Esophagus mucosa (tissue), 1 donor: ENCODE data around the gene RNF223. TPM values are rescaled to one million over a fixed set of nuclear protein-coding genes. Genes with fewer than 3 reads are reported as not detected.

ENCODE experiments used
- ATAC-seq: fragments of 200-7000 bp; cut with Tn5 transposase; one replicate; pipeline ENCODE4 v1.9.1; 2020
- total RNA-seq: library from RNA; stranded (reverse); gene quantifications from one replicate; pipeline ENCODE4 v1.2.4, GENCODE V29; 2023
- donor health status: DM: yes; HTN: yes; CAD: no.

Gene RNF223
- total RNA-seq, 1 donor from 2014 or later: 22.3 TPM

DNA sequence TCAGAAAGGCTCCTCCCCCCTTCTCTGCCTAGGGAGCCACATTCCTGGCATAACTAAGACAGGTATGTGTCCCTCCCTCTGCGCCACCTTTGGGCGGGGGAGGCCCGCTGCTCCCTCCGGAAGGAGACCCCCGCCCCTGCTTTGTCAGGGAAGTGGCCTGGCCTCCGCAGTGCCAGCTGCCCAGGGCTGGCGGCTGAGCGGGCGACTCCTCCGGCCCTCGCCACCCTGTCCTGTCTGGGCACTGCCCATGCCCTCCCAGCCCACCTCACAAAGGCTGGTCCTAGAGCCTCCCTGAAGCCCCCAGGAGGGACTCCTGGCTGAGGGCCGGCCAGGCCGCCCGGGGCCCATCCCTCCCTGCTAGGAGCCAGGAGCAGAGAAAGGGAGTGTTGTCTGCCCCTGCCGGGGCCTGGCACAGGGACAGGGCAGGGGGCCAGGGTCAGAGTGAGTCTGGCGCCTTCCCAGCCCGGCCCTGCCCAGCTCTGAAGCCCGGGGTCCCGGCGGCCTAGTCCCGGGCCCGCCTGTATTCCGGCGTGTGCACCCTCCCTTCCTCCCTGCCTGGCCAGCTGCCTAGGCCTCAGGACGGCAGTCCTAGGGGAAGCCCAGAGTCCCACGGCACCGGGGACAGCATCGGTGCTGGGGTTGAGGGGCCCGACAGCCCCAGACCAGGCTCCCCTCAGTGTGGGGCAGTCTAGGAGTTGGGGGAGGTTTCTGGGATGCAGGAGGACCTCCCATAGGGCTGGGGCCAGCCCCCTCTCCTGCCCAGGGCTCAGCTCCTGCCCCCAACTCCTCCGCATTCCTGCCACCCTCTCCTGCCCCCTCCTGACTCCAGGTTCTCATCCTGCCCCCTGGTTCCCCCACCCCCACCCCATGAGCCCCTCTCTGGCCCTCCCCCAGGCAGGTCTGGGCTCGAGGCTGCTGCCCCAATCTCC lies 49.1 kb downstream of the RNF223 start:
- ATAC-seq: peak; percentile 60

DNA sequence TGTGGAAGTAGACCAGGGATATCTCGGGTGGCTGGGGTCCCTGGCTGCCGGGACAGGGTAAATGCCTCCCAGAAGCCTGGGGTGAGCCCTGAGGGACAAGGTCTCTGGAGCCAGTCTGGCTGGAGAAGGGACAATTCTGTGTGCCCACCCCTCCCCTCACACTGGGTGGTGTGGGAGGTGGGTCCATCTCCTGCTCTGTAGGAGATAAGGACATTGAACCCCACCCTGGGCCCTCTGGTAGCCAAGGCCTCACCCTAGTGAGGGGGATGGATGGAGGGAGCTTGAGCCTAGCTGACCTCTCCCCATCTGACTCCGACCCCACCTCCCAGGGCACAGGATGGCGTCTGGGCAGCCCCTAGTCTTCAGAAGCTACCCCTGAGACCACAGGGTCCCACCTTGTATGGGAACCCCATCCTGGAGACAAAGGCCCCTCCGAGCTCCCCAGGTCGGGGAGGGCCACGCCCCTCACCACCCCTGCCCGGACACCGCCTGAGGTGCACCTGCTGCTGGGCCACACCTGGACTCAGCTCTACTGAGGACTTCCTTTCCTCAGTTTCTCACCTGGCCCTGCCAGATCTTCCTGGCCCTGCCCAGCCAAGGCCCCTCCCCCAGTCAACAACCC lies 49.8 kb downstream of the RNF223 start:
- ATAC-seq: no peak

DNA sequence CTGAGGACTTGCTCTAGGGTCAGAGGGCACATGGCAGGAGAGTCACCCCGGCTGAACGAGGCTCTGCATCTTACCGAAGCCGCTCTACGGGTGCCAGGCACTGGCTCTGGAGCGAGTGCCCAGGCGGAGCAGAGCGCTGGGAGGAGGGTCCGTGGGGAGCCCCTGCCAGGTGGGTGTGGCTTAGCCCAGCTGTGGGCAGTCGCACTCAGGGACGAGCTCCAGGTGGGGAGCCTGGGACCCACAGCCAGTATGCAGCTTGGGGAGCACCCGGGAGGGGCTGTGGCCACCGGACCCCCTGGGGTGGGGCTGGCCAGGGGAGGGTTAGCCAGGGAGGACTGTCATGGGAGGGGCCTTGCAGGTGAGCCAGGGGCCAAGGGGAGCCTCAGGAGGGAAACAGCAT lies 50.4 kb downstream of the RNF223 start:
- ATAC-seq: no peak

DNA sequence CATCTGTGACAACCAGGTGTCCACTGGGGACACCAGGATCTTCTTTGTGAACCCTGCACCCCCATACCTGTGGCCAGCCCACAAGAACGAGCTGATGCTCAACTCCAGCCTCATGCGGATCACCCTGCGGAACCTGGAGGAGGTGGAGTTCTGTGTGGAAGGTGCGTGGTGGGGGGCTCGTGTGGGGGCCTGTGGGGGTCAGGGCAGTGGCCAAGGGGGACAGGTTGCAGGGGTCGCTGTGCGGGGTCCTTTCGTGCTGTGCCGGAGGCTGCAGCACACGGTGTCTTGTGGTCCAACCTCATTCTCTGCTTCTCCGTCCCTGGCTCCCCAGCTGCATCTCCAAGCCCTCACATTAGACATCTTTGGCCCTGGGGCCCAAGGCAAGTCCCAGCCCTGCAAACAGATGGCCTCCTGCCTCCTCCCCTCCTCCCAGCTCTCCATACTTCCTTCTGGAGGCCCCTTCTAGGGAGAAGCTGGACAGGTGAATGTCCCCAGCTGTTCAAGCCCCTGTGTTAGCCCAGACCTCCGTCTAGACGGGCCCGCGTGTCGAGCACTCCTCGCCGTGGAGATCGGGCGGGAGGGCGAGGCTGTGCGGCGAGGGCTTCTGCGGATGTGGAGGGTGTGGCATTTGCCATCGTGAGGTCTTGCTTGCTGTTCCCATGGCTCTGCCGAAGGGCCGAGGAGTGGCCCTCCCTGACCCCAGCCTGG lies 51.6 kb downstream of the RNF223 start:
- ATAC-seq: no peak

DNA sequence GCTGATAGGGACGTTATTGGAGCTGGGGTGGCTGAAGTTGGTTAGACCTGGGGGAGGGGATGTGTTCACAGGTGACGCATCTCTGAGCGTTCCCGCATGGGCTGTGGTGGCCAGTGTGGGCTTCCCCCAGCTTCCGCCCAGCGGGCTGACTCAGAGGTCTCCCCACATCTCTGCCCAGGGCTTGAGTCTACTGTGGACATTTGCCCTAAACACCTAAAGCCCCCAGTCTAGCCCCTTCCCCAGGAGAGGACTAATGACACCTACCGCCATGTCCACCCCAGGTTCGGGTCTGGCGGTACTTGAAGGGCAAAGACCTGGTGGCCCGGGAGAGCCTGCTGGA lies 52.2 kb downstream of the RNF223 start:
- no peak for ATAC-seq

DNA sequence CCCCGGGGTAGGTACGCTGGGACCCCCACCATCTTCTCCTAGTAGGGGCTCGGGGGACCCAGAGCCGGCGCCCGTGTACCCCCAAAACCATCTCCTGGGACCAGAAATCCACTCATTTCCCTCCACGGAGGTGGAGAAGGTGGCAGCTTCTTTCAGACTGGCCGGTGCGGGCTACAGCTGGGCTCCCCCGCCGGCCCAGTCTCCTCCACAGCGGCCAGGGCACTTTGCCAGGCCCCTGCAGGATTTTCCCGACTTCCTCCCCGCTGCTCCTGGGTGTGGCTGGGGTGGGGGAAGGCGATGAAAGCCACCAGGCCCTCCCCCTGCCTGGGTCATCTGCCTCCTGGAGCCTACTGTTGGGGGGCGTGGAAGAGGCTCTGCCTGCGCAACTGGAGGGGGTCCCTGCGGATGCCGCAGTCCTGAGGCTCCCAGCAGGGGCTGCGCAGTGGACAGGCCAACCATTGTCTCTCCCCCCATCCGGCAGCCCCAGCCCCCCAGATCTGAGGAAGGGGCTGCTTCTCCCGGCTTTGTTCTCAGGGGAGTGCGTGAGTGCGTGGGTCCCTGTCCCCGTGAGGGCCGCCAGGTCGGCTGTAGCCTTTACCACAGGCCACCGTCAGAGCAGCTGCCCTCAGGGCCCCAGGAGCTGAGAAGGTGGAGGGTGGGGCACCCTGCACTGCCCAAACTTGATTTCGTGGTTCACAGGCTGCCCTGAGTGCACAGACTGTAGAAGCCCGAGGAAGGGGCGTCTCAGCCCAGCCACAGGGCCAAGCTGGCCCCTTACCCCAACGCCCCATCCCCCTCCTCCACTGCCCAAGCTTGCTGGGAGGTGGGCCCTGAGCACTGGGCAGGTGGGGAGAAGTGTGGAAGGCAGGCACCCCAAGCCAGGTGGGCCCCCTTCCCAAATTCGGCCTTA lies 52.8 kb downstream of the RNF223 start:
- peak; percentile 60 for ATAC-seq

Other genes with a start within 250 kb of the RNF223 start
- gene SAMD11, start 150.4 kb downstream of the RNF223 start, total RNA-seq: 0.52 TPM
- gene NOC2L, start 115.0 kb downstream of the RNF223 start, total RNA-seq: 68.1 TPM
- gene KLHL17, start 113.7 kb downstream of the RNF223 start, total RNA-seq: 5.8 TPM
- 26.4 TPM for gene PLEKHN1, start 107.8 kb downstream of the RNF223 start, total RNA-seq
- not detected for gene PERM1, start 92.2 kb downstream of the RNF223 start, total RNA-seq
- gene HES4, start 74.2 kb downstream of the RNF223 start, total RNA-seq: 15.7 TPM
- gene ISG15, start 60.8 kb downstream of the RNF223 start, total RNA-seq: 12.1 TPM
- 41.0 TPM for gene AGRN, start 54.2 kb downstream of the RNF223 start, total RNA-seq
- gene C1orf159, start 41.8 kb upstream of the RNF223 start, total RNA-seq: 9.4 TPM
- gene TTLL10, start 99.6 kb upstream of the RNF223 start, total RNA-seq: 1.0 TPM
- 16.3 TPM for gene TNFRSF18, start 132.3 kb upstream of the RNF223 start, total RNA-seq
- 0.36 TPM for gene TNFRSF4, start 139.8 kb upstream of the RNF223 start, total RNA-seq
- gene SDF4, start 157.7 kb upstream of the RNF223 start, total RNA-seq: 69.9 TPM
- 8.4 TPM for gene B3GALT6, start 157.9 kb upstream of the RNF223 start, total RNA-seq
- gene C1QTNF12, start 172.4 kb upstream of the RNF223 start, total RNA-seq: 3.9 TPM
- 45.0 TPM for gene UBE2J2, start 199.5 kb upstream of the RNF223 start, total RNA-seq
- 2.8 TPM for gene SCNN1D, start 206.1 kb upstream of the RNF223 start, total RNA-seq
- gene ACAP3, start 233.6 kb upstream of the RNF223 start, total RNA-seq: 35.3 TPM
- gene PUSL1, start 234.3 kb upstream of the RNF223 start, total RNA-seq: 23.0 TPM